ENCODE measurements around the gene AQP3.

GRCh38 chr9:33443464-33444154 lies 3.8 kb downstream of the AQP3 start:
- TF ChIP-seq, protein P1, sequence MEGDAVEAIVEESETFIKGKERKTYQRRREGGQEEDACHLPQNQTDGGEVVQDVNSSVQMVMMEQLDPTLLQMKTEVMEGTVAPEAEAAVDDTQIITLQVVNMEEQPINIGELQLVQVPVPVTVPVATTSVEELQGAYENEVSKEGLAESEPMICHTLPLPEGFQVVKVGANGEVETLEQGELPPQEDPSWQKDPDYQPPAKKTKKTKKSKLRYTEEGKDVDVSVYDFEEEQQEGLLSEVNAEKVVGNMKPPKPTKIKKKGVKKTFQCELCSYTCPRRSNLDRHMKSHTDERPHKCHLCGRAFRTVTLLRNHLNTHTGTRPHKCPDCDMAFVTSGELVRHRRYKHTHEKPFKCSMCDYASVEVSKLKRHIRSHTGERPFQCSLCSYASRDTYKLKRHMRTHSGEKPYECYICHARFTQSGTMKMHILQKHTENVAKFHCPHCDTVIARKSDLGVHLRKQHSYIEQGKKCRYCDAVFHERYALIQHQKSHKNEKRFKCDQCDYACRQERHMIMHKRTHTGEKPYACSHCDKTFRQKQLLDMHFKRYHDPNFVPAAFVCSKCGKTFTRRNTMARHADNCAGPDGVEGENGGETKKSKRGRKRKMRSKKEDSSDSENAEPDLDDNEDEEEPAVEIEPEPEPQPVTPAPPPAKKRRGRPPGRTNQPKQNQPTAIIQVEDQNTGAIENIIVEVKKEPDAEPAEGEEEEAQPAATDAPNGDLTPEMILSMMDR (IDR thresholded peaks at IDR 0.05; ENCODE audit: poor library complexity): no peak
- no peak for TF ChIP-seq EZH2phosphoT487 (IDR thresholded peaks at IDR 0.05; ENCODE audit: low read depth, severe bottlenecking, unreplicated experiment)
- TF ChIP-seq EZH2 (IDR thresholded peaks at IDR 0.05; ENCODE audit: borderline replicate concordance): no peak
